ENCODE results near the gene ADM2.

ADM2 gene

DNA sequence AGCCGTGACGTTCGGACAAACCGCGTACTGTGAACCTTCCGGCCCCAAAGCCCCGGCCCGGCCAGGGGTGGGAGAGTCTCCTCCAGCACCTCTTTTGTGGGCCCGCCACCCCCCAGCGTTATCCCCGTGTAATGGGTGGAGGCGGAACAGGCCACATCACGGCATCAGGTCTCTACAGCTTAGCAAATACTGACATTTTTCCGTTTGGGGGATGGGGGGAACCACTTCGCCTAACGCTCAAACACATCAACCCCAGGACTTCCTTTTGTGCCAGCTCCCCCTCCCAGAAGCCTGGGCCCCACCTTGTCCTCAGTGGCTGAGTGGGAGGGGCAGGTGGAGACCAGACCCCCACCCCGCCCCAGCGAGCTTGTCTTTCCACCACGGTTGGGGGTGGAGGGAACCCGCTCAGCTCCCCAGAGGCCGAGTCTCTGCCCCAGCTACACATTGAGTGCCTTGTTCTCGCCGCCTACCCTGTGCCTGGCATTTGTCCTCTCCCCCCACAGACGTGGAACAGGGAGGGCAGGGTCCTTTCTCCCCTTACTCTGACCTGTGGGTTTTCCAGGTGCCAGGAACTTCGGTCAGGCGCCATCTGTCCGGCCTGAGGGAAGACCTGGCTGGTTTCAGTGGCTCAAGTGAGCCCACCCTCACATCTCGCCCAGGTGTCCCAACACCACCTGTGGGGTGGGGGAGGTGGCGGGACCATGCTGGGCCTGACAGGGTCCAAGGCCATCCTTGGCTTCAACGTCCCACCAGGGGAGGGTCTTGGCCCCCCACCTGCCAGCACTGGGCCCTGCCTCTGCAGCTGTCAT is 36.1 kb upstream of the ADM2 start:
- DNase-seq (ENCODE audit: low read depth in 2 of 2): no peak

DNA sequence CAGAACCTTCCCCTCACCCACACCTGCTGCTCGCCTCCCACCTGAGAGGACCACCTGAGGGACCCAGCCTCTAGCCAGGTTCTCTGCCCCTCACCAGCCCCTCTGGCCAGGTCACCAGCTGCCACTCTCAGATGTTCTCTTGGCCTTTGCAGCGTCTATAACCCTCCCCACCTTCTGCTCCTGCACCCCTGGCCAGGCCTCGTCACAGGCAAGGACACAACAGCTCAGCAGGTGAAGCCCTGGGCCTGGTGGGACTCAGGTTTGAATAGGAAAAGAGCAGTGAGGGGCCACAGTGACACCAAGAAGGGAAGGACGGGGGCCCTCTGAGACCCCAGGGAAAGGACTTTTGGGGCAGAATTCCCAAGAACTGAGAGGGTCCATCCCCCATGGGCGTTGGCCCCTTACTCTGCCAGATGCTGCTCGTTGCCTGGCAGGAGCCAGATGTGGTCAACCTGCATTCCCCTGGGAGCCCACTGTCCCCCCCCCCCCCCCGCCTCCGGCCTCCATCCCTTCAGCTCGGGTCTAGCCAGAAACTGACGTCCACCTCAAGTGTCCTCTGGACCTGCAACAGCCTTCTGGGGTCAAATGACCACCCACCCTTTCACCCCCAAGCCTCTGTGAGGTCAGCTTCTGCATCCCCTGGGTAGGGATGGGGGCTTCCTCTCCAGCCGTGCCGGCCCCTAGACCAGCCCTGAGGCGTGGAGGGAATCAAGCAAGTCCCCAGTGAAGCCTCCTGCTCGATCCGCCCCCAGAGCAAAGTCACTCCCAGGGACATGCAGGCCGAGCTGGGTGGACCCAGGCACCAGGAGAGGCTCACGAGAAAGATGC is 35.2 kb upstream of the ADM2 start:
- DNase-seq (ENCODE audit: low read depth in 2 of 2): no peak

DNA sequence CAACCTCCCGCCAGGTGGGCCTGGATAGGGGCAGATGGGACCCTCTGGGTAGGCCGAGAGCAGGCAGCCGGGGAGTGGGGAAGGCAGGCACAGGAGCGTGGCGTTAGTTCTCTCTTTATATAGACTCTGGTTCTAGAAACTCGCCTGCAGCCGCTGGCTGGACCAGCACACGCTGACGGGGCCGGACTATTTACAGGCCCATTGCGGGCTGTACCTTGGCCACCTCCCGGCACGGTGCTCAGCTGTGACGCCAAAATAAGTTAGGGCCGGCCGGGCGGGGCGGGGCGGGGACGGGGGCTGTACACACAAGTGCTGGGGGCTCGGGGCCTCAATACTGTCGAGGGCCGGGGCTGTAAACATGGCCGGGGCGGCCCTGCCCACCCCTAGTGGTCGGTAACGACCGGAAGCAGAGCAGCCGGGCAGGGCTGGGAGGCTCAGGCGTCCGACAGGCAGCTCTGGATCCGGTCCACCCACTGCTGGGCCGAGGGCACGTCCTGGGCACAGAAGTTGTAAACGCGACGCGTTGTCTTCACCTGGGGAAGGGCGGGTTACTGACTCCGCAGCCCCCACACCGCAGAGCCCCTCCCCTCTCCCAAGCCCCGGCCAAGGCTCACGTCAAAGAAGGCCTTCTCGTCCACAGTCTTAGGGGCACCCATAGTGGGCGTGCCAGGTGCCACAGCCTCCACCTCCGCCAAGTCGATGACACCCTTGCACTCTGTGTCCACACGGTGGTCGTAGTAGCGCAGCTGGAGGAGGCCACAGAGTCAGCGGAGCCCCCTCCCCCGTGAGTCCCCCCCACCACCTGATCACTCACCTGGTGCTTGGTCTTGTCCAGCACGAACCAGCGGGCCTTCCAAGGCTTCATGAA is 34.4 kb upstream of the ADM2 start:
- no peak for DNase-seq (ENCODE audit: low read depth in 2 of 2)

DNA sequence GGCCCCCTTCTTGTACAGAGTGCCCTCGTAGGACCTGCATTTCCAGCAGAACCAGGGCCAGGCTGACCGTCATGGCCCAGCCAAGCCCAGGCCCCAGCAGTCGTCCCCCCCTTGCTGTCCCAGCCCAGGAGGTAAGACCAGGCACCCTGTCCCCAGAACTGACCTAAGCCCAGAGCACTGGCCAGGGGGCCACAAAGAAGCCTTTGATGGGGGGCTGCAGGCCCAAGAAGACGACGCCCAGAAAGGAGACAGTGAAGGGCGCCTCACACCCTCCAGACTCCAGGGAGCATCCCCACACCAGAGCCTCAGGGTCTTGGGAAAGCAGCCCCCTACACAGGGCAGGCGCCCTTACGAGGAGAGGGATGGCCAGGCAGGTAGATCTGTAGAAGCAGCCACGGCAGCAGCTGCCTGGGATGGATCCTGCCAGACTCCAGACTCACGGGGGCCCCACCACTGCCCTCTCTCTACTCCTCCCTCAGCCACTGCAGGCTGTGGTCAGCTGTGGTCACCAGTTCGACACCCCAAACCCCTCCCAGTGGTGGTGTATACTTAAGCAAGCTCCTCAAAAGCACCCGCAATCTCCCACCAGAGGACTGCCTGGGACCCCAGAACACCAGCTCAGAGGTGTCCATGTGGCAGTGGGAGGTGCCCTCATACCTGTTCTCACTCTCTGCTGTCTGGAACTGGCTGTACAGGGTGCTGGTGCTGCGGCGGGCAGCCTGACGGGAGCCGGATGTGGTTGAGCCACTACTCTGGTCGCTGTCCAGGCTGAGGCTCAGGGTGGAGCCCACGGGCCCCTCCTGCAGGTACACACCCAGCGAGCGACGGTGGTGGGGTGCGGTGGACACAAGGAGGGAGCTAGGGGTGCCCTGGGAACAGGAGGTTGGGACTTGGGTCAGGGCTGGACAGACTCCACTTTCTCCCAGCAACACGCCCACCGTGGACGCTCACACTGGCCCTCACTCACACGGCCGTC is 33.5 kb upstream of the ADM2 start:
- DNase-seq (ENCODE audit: low read depth in 2 of 2): no peak

DNA sequence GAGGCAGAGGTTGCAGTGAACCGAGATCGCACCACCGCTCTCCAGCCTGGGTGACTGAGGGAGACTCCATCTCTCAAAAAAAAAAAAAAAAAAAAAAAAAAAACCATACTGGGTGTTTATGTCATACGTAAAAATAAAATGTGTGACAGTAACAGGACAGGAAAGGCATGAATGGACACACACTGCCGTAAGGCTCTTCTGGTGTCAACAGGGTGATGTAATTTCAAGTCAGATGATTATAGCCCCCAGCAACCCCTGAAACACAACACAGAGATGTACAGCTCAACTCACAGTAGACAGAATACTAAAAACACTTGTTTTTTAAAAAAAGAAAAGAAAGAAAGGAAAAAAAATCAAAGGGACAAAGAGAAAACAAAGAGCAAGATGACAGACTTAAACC is 28.7 kb upstream of the ADM2 start:
- DNase-seq (ENCODE audit: low read depth in 2 of 2): no peak

DNA sequence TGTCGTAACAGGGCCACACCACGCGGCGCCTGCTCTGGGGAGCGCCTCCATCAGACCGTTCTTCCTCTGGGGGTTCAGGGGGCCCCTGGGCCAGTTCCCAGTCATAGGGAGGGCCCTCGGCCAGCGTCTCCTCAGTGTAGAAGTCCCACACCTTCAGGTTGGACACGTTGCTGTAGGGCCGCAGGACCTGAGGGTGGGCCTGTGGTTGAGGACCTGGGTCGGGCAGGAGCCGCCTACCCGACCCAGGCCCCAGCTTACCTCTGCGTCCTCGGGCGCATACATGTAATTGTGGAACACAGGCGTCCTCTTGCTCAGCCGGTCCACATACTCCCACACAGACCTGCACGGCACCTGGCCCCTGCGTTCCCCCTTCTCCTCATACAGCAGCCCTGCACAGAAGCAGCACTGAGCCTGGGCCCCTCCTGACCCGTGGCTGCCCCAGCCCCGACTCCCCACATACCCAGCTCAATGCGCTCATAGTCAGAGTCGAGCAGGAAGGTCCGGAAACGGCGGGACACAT is 26.7 kb upstream of the ADM2 start:
- no peak for DNase-seq (ENCODE audit: low read depth in 2 of 2)

DNA sequence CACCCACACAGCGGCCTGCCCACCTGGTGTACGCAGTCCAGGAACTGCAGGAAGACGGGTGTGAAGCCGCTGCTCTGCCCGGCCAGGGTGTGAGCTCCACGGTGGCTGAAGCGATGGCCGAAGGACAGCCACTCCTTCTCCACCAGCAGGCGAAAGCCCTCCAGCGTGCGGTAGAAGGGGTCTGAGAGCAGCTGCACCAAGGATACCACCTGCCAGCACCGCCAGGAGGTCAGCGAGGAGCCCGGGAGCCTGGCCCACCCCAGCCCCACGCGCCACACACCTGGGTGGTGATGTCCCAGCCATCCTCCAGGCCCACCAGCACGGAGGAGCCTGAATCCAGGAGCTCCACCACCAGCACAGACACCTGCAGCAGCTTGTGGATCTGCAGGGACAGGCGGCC is 26.1 kb upstream of the ADM2 start:
- DNase-seq (ENCODE audit: low read depth in 2 of 2): no peak

DNA sequence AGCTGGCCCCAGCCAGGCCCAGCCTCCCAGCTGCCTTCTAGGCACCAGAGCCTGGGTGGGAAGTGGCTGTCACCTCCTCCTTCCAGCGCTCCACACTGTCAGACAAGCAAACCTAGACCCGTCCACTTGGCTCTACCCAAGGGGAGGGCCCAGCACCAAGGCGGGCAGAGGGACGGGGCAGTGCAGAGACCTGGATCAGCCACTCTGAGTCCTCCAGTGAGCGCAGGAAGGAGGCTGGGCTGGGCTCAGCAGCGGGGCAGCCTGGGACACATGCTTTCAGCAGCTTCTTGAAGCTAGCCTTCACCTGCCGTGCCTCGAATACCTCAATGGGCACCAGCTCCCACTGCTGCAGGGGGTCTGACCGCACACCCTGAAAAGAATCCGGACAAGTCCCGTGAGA is 25.3 kb upstream of the ADM2 start:
- DNase-seq (ENCODE audit: low read depth in 2 of 2): no peak

DNA sequence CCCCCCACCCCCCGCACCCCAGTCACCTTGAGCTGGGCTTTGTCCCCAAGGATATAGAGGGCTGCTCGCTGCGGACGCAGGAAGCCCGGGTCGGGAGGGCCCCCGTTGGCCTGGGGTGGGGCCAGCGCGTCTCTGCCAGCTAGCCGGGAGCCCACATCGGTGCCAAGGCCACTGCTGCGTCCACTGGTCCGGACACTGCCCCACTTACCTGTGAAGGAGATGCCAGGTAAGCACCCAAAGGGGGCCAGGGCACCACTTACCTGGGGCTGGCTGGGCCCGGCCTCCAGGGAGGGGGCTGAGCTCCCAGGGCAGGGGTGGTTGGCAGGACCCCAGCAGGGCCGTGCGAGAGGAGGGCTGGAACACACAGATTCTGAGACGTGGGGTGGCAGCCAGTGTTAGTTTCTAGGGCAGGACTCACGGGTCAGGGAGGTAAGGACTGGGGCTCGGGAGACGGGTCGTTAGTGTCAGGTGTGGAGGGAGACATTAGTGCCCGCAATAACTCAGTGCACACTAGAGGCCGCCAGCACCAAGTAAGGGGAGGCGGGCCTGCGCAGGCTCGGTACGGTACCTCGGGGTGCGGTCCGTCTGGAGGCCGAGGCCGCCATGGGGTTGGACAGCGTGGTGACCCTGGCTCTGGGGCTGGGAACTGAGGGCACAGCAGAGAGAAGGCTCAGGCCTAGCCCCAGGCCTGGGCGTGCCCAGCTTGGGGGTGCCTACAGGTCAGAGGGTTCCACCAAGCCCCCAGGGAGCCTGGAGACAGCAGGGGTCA is 24.7 kb upstream of the ADM2 start:
- DNase-seq (ENCODE audit: low read depth in 2 of 2): no peak

DNA sequence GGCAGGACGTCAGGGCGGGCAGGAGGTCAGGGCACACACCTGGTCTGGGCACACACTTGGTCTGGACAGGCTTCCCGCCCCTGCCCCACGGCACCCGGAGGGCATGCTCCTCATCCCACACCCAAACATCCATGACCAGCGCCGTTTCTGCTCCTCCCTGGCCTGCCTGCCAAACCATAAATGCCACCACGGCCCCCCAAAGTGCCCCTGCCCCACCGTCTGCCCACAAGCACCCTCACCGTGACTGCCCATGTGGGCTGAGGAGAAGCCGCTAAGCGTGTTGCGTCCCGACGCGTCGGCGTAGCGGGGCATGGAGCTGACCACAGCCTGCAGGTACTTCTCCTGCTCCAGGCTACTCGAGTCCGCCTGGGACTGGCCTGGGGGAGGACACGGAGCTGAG is 22.3 kb upstream of the ADM2 start:
- no peak for DNase-seq (ENCODE audit: low read depth in 2 of 2)

DNA sequence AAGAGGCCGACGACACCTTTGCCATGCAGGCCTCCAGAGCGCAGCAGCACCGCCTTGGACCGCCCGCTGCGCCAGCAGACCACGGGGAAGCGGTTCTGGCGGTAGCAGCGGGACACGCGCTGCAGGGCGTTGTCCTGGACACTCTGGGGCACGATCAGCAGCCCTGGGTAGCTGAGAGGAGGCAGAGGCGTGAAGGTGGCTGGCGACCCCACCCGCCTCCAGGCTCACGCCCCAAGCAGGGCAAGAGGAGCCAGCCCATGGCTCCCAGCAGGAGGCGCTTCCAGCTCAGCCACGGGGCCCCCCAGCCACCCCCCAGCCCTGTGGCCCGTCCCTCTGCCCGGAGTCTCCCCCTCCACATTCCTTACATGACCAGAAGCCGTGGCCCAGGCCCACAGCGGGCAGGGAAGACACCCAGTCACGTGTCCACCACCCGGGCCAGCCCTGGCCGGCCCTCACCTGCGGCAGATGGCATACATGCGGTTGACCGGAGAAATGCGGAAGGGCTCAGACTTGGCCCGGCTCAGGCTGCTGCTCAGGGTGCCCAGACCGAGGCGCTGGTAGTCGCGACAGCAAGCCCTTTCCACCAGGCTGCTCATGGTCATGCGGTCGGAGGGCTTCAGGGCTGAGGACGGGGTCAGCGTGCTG is 21.7 kb upstream of the ADM2 start:
- DNase-seq (ENCODE audit: low read depth in 2 of 2): no peak

DNA sequence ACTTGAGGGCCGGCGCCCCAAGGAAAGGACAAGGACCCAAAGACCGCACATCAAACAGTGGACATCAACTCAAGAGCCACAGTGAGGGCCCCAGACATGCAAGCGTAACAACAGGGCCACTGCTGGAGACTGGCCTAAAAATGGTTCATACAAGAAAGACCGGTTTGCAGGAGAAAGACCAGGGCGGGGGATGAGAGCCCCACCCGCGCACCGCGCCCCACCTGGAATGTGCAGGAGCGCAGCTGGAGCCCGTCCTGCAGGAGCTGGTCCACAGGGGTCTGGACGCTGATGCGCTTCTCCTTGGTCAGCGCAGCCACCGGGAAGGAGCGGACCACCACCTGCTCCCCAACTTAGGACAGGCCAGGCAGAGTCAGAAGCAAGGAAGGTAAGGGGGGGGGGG is 20.4 kb upstream of the ADM2 start:
- DNase-seq (ENCODE audit: low read depth in 2 of 2): no peak

DNA sequence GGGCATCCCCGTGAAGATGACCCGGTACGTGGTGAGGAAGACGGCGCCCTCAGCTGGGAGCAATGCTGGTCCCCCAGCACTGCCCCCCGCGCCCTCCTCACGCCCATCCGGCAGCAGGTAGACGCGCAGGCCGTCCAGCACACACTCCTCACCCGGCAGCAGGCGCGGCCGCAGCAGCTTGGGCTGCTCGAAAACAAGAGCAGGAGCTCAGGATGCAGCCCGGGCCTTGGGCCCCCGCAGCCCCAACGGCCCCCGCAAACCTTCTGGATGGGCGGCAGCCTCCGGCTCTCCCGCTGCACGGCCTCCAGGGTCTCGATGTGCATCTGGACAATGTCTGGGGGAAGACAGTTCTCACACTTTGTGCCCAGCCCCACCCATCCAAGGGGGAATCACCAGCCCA is 19.8 kb upstream of the ADM2 start:
- no peak for DNase-seq (ENCODE audit: low read depth in 2 of 2)

DNA sequence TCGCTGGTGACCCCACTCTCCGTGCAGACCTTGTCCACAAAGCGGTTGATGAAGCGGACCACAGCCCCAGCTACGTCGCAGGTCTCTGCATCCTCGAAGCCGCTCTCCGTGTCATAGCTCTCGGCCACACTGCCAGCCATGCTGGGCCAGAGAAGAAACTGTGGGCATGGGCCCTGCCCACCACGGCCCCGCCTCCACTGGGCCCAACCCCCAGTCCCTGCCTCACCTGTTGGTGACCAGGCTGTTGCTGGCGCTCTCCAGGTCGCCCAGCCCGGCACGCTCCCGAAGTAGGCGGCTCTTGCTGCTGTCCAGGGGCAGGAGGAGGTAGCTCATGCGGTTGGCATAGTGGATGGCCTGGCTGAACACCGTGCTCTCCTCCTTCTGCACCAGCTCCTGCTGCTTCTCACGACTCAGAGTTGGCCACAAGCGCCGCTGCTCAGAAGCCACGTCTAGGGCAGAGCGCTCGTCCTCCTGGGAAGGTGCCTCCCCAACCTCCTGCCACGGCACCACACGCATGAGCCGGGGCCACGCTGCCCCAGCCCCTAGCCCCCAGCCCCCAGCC is 19.3 kb upstream of the ADM2 start:
- DNase-seq (ENCODE audit: low read depth in 2 of 2): no peak

DNA sequence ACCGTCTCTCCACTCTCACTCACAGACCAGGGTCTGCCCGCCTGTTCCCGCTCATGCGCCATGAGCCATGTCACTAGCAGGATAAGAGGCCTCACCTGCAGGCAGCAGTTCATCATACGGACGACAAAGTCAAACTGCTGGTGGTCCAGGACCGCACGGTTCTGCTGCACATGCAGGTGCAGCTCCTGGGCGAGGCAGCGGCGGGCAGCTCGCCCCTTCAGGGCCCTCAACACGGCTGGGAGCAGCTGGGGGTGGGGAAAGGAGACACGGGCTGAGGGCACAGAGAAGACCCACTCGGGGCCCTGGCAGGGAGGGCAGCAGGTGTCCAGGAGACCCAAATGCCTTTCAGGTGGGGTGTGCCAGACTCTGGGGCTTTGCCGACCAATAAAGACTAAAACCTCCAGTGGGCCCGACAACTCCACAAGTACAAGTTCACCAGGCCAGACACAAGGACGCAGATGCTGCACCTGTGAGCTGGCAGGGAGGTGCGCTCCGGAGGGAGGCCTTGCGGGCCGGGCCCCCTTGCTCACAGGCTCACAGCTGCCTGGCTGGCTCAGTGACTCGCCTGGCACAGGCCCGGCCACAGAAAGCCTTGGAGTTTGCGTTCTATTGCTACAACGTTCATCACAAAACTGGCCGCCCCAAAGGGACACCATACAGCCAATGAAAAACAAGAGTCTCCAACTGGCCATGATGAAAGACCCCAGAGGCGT is 18.0 kb upstream of the ADM2 start:
- no peak for DNase-seq (ENCODE audit: low read depth in 2 of 2)

DNA sequence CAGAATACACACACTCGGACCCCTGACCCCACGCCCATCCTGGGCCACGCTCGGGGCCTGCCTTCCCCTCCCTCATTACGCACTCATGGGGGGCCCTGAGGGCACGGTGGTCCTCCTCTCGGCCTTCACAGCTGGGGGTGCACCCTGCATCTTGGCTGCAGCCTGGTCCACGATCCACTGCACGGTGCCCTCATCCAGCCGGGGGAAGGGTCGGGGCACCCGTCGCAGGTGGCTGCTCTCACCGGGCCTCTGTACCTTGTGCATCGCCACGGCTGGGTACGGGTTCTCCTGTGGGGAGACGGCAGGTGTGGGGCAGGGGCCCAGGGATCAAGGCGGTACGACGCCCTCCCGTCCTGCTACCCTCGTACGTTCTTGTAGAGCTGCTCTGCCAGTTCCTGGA is 16.9 kb upstream of the ADM2 start:
- DNase-seq (ENCODE audit: low read depth in 2 of 2): no peak

DNA sequence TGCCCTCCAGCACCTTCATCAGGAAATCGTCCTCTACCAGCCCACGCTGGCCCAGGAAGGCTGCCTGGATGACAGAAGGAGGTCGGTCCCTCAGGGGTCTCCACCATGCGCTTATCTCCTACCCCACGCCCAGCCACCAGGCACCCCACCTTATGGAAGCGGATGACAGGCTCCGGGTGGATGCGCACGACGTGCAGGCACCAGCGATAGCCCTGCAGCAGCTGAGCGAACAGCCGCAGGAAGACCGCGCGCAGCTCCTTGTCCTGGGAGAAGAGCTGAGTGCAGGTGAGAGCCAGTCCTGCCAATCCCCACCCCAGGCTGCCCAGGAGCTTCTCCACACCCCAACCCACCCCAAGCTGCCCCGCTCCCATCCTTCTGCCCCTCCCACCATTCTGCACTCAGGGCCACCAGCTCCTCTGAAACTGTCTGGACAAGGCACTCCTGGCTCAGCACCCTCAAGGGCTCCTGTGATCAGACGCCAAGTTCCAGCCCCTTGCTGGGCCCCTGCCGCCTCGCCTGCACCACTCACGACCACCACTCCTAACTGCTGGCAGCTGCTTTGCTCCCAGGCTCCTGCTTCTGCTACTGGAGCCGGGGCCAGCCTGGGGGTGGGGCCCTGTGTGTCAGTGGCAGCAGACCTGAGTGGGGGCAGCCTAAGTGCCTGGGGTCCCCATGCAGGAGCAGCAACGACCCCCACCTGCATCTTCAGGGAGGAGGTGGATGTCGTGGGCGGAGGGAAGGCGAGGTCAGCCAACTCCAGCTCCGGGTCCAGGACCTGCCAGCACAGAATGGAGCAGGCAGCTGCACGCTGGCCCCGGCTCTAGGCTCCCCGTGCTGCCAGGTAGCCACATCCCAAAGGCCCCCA is 16.0 kb upstream of the ADM2 start:
- no peak for DNase-seq (ENCODE audit: low read depth in 2 of 2)

DNA sequence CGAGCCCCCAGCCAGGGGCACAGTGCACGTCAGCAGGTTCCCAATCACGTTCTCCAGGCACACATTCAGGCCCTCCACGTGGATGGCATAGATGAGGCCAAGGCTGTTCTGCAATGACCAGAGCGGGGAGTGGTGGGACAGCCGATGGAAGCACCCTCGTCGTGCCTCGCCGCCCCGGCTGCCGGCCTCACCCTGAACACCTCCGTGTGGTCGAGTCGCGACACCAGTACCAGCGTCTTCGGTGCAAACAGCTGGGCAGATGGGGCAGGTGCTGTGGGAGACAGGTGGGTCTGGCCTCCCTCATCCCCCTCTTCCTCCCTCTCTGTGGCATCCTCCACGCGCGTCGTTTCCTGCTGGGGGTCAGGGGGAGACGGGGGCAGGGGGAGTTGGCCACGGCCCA is 14.0 kb upstream of the ADM2 start:
- DNase-seq (ENCODE audit: low read depth in 2 of 2): no peak
